Glutamatergic neuron (in vitro differentiated cells): ENCODE measurements around the gene KRT6C. TPM values are rescaled to one million over a fixed set of nuclear protein-coding genes. Genes with fewer than 3 reads are reported as not detected.

Experiments
- DNase-seq: peaks from one replicate; pipeline ENCODE4 v3.0.0; 2022
- H3K27ac Mint-ChIP-seq: one replicate; pipeline ENCODE4 v1.8.0; 2020; ENCODE audit warnings: mild to moderate bottlenecking, mixed read lengths, inconsistent platforms; ENCODE audit not compliant: unreplicated experiment
- H3K27me3 Mint-ChIP-seq: one replicate; pipeline ENCODE4 v1.8.0; 2020; ENCODE audit warnings: mild to moderate bottlenecking, moderate library complexity, mixed read lengths, inconsistent platforms; ENCODE audit not compliant: unreplicated experiment
- H3K36me3 Mint-ChIP-seq: one replicate; pipeline ENCODE4 v1.8.0; 2020; ENCODE audit warnings: mild to moderate bottlenecking, mixed read lengths, inconsistent platforms; ENCODE audit not compliant: unreplicated experiment
- H3K4me1 Mint-ChIP-seq: one replicate; pipeline ENCODE4 v1.8.0; 2020; ENCODE audit warnings: mild to moderate bottlenecking, low read depth, mixed read lengths, inconsistent platforms; ENCODE audit not compliant: unreplicated experiment
- H3K4me3 Mint-ChIP-seq: one replicate; pipeline ENCODE4 v1.8.0; 2020; ENCODE audit warnings: mild to moderate bottlenecking, mixed read lengths, inconsistent platforms; ENCODE audit not compliant: unreplicated experiment
- H3K9me3 Mint-ChIP-seq: one replicate; pipeline ENCODE4 v1.8.0; 2020; ENCODE audit warnings: mild to moderate bottlenecking, moderate library complexity, mixed read lengths, inconsistent platforms; ENCODE audit not compliant: unreplicated experiment
- CTCF ChIP-seq: fragments of 200-600 bp; sonication (generic); IDR thresholded peaks from one replicate; pipeline ENCODE4 v1.5.0; 2021; ENCODE audit not compliant: partially characterized antibody, unreplicated experiment
- total RNA-seq: library from RNA; stranded (reverse); fragmentation: NEBNext Ultra II Directional; extraction: Animal tissue kit (Norgen Biotek cat#: 25700); gene quantifications from one replicate; pipeline ENCODE4 v1.2.1, GENCODE V29; 2021; ENCODE audit not compliant: unreplicated experiment

Gene KRT6C
- total RNA-seq, 1 donor from 2014 or later = not detected

GRCh38 chr12:52423661-52424500 lies 49.7 kb downstream of the KRT6C start:
- no peak for DNase-seq
- Mint-ChIP-seq H3K4me3 (no peak overlapping the region), H3K27ac (no peak overlapping the region), H3K27me3 (peaks cover 2% of the 10 kb centered on the region), H3K9me3 (peaks cover 6% of the 10 kb centered on the region), H3K4me1 (no peaks in the 10 kb centered on the region), H3K36me3 (no peaks in the 10 kb centered on the region)
- TF ChIP-seq CTCF = no peak

GRCh38 chr12:52423035-52423434 lies 50.6 kb downstream of the KRT6C start:
- H3K9me3 Mint-ChIP-seq = peaks cover 6% of the 10 kb centered on the region
- no peak for DNase-seq
- no peak for TF ChIP-seq CTCF
- H3K36me3 Mint-ChIP-seq = no peaks in the 10 kb centered on the region
- H3K4me3 Mint-ChIP-seq = no peak overlapping the region
- peaks cover 3% of the 10 kb centered on the region for H3K27me3 Mint-ChIP-seq
- no peaks in the 10 kb centered on the region for H3K4me1 Mint-ChIP-seq
- H3K27ac Mint-ChIP-seq = no peak overlapping the region

GRCh38 chr12:52419656-52420055 lies 53.9 kb downstream of the KRT6C start:
- Mint-ChIP-seq H3K27ac (no peak overlapping the region), H3K27me3 (peaks cover 3% of the 10 kb centered on the region), H3K4me1 (no peaks in the 10 kb centered on the region)

GRCh38 chr12:52418576-52419110 lies 55.0 kb downstream of the KRT6C start:
- H3K36me3 Mint-ChIP-seq = no peaks in the 10 kb centered on the region
- H3K27ac Mint-ChIP-seq = no peak overlapping the region
- H3K9me3 Mint-ChIP-seq = peaks cover 5% of the 10 kb centered on the region
- no peak for TF ChIP-seq CTCF
- H3K4me3 Mint-ChIP-seq = no peak overlapping the region
- H3K4me1 Mint-ChIP-seq = no peaks in the 10 kb centered on the region
- H3K27me3 Mint-ChIP-seq = peaks cover 3% of the 10 kb centered on the region
- no peak for DNase-seq

More at GRCh38 chr12:52419656-52420055, 53.9 kb downstream of the KRT6C start:
- Mint-ChIP-seq H3K9me3 (peaks cover 5% of the 10 kb centered on the region), H3K4me3 (no peak overlapping the region), H3K36me3 (no peaks in the 10 kb centered on the region)
- no peak for TF ChIP-seq CTCF
- no peak for DNase-seq

Other genes starting within 250 kb of the KRT6C start
- not detected for gene KRT7, start 240.6 kb downstream of the KRT6C start, total RNA-seq
- not detected for gene KRT86, start 199.2 kb downstream of the KRT6C start, total RNA-seq
- not detected for gene KRT81, start 182.3 kb downstream of the KRT6C start, total RNA-seq
- not detected for gene KRT83, start 152.4 kb downstream of the KRT6C start, total RNA-seq
- not detected for gene KRT85, start 106.3 kb downstream of the KRT6C start, total RNA-seq
- not detected for gene KRT84, start 88.2 kb downstream of the KRT6C start, total RNA-seq
- not detected for gene KRT82, start 67.5 kb downstream of the KRT6C start, total RNA-seq
- not detected for gene KRT75, start 39.4 kb downstream of the KRT6C start, total RNA-seq
- gene KRT6B, start 21.7 kb downstream of the KRT6C start, total RNA-seq = not detected
- not detected for gene KRT6A, start 19.5 kb upstream of the KRT6C start, total RNA-seq
- gene KRT5, start 46.6 kb upstream of the KRT6C start, total RNA-seq = not detected
- gene KRT71, start 79.3 kb upstream of the KRT6C start, total RNA-seq = not detected
- gene KRT74, start 100.0 kb upstream of the KRT6C start, total RNA-seq = not detected
- not detected for gene KRT72, start 127.7 kb upstream of the KRT6C start, total RNA-seq
- not detected for gene KRT73, start 144.8 kb upstream of the KRT6C start, total RNA-seq
- not detected for gene KRT2, start 178.4 kb upstream of the KRT6C start, total RNA-seq
- gene KRT1, start 206.6 kb upstream of the KRT6C start, total RNA-seq = not detected
- not detected for gene KRT77, start 229.7 kb upstream of the KRT6C start, total RNA-seq